Panc1 (cell line): ENCODE data around the gene GPR25. TPM values are rescaled to one million over a fixed set of nuclear protein-coding genes. Genes with fewer than 3 reads are reported as not detected.

Experiments used
- ATAC-seq: fragments of 200-7000 bp; cut with Tn5 transposase; 2 replicates; pipeline ENCODE4 v1.9.1; 2020; ENCODE audit warnings: mild to moderate bottlenecking, moderate library complexity
- BruUV-seq: library from RNA; stranded (reverse); fragments of 400-500 nt; replicated peaks from 2 replicates; lab custom pipeline; 2021; lab: Mats Ljungman, UMichigan
- CTCF ChIA-PET: fragments of 300-600 bp; sonication (Branson Sonifier 250); formaldehyde crosslinking; loops from one replicate; lab custom pipeline; 2022; ENCODE audit warnings: antibody characterized with exemption; lab: Charles Lee
- POLR2A ChIA-PET: fragments of 300-600 bp; sonication (Branson Sonifier 250); formaldehyde crosslinking; loops from one replicate; lab custom pipeline; 2022; ENCODE audit warnings: antibody characterized with exemption; lab: Charles Lee
- DNase-seq: peaks from one replicate; pipeline ENCODE4 v3.0.0-alpha.2; 2010; ENCODE audit warnings: low read depth, low spot score
- H3K27ac ChIP-seq: 2 replicates; pipeline ENCODE4 v1.5.1; 2011; ENCODE audit warnings: mild to moderate bottlenecking, low read length, inconsistent platforms
- H3K27me3 ChIP-seq: fragments of 200-500 bp; sonication (Bioruptor generic); 2 replicates; pipeline ENCODE4 v1.6.0; 2014; ENCODE audit warnings: low read length, inconsistent platforms; ENCODE audit not compliant: control insufficient read depth, insufficient read depth
- H3K36me3 ChIP-seq: fragments of 200-500 bp; sonication (Bioruptor generic); 2 replicates; pipeline ENCODE4 v1.5.1; 2014; ENCODE audit warnings: inconsistent platforms, mild to moderate bottlenecking, low read length, moderate library complexity; ENCODE audit not compliant: control insufficient read depth, insufficient read depth
- H3K4me1 ChIP-seq: 2 replicates; pipeline ENCODE4 v1.5.1; 2011; ENCODE audit warnings: inconsistent platforms, mild to moderate bottlenecking, low read length, moderate library complexity; ENCODE audit not compliant: control insufficient read depth, insufficient read depth
- H3K4me3 ChIP-seq, 2 experiments: 2 replicates each; pipeline ENCODE4 v1.5.1; 2011 to 2012; ENCODE audit warnings: low read depth in 2 of 2, low read length in 2 of 2, mild to moderate bottlenecking in 2 of 2, inconsistent platforms in 1 of 2, moderate library complexity in 1 of 2
- H3K9me3 ChIP-seq: fragments of 200-500 bp; sonication (Bioruptor generic); 2 replicates; pipeline ENCODE4 v1.5.1; 2014; ENCODE audit warnings: low read depth, mild to moderate bottlenecking, inconsistent platforms, low read length, moderate library complexity; ENCODE audit not compliant: control insufficient read depth, insufficient read depth
- CTCF ChIP-seq: fragments of 450-650 bp; IDR thresholded peaks from 2 replicates; pipeline ENCODE4 v1.5.1; 2017; ENCODE audit warnings: mild to moderate bottlenecking
- POLR2AphosphoS5 ChIP-seq: IDR thresholded peaks from 2 replicates; pipeline ENCODE4 v1.6.1; 2012; ENCODE audit warnings: mild to moderate bottlenecking, low read depth, low read length, moderate library complexity
- REST ChIP-seq, 2 experiments: IDR thresholded peaks; 2 replicates each; pipeline ENCODE4 v1.6.1; 2011 to 2012; ENCODE audit warnings: low read depth in 2 of 2, control low read depth in 1 of 2, low read length in 1 of 2, mild to moderate bottlenecking in 1 of 2, moderate library complexity in 1 of 2; ENCODE audit not compliant: insufficient read depth in 1 of 2
- SIN3A ChIP-seq: IDR thresholded peaks from 2 replicates; pipeline ENCODE4 v1.6.1; 2012; ENCODE audit warnings: low read depth, mild to moderate bottlenecking, low read length, moderate library complexity, borderline replicate concordance; ENCODE audit not compliant: insufficient read depth
- TCF7L2 ChIP-seq: IDR thresholded peaks from 2 replicates; pipeline ENCODE4 v1.6.1; 2011; ENCODE audit warnings: mild to moderate bottlenecking, low read depth, low read length, inconsistent platforms
- in situ Hi-C: cut with HindIII; loops from 2 replicates; pipeline ENCODE4 v1.10.0; 2016; ENCODE audit warnings: low sequenced_read_pairs, low pct_unique_long_range_greater_than_20kb
- intact Hi-C: fragments of 100-400 bp; cut with micrococcal nuclease; formaldehyde crosslinking; loops from one replicate; pipeline ENCODE4 v1.10.0; 2022; ENCODE audit not compliant: unreplicated experiment
- total RNA-seq: library from RNA; stranded (reverse); gene quantifications from one replicate; pipeline ENCODE4 v1.2.1, GENCODE V29; 2021; ENCODE audit not compliant: unreplicated experiment

Gene GPR25
- total RNA-seq, 1 experiment from 2014 or later: not detected

- H3K9me3 ChIP-seq: no peaks in the 10 kb centered on the region
- H3K27me3 ChIP-seq: peaks cover 3% of the 10 kb centered on the region
- POLR2A ChIA-PET: interaction anchor here (0.6 kb wide), 1 partner anchor 145 kb away, joined by 3 read pairs; no protein-coding TSS in a partner anchor
- in situ Hi-C loops (no loop called here), intact Hi-C loops (no loop called here)
- no peak for DNase-seq
- no peak for ATAC-seq
- CTCF ChIA-PET: no interaction called here
- H3K4me3 ChIP-seq: no peak overlapping the region
- no peak for TF ChIP-seq SIN3A
- no peak for TF ChIP-seq CTCF
- TF ChIP-seq POLR2AphosphoS5: no peak
- no peak for TF ChIP-seq TCF7L2
- TF ChIP-seq REST (IDR thresholded peaks at IDR 0.05; ENCODE audit: insufficient read depth in 1 of 2, low read depth in 2 of 2, low read length in 1 of 2): no peak
- no peaks in the 10 kb centered on the region for H3K4me1 ChIP-seq
- no TSS peak for BruUV-seq
- no peaks in the 10 kb centered on the region for H3K36me3 ChIP-seq
- H3K27ac ChIP-seq: no peak overlapping the region
These were observed 7.4 kb downstream of the GPR25 start for GRCh38 chr1:200880212-200880611.

GRCh38 chr1:200883118-200883517 lies 10.3 kb downstream of the GPR25 start:
- Histone ChIP-seq H3K27me3 (no peaks in the 10 kb centered on the region; the same call in 1 of the 2 replicates), H3K36me3 (no peaks in the 10 kb centered on the region), H3K27ac (no peak overlapping the region), H3K4me3 (no peak overlapping the region), H3K9me3 (no peaks in the 10 kb centered on the region), H3K4me1 (no peaks in the 10 kb centered on the region)
- POLR2A ChIA-PET: no interaction called here
- CTCF ChIA-PET: no interaction called here
- DNase-seq (no peak), ATAC-seq (no peak)
- BruUV-seq: no TSS peak
- intact Hi-C loops: no loop called here
- in situ Hi-C loops: no loop called here
- TF ChIP-seq POLR2AphosphoS5 (no peak), REST (IDR thresholded peaks at IDR 0.05; ENCODE audit: insufficient read depth in 1 of 2, low read depth in 2 of 2, low read length in 1 of 2) (no peak), TCF7L2 (no peak), SIN3A (no peak), CTCF (no peak)
